HFFc6 (cell line): ENCODE data around the gene PDZD2. TPM values are rescaled to one million over a fixed set of nuclear protein-coding genes. Genes with fewer than 3 reads are reported as not detected.

Experiments
- DNase-seq: peaks from one replicate; pipeline ENCODE4 v3.0.0-alpha.2; 2018
- H3K27ac Mint-ChIP-seq: 2 replicates; pipeline ENCODE4 v1.8.0; 2020; ENCODE audit warnings: mild to moderate bottlenecking, mixed read lengths
- H3K27me3 Mint-ChIP-seq: 2 replicates; pipeline ENCODE4 v1.8.0; 2021; ENCODE audit warnings: mild to moderate bottlenecking, moderate library complexity, mixed read lengths; ENCODE audit not compliant: insufficient read depth
- H3K36me3 Mint-ChIP-seq: 2 replicates; pipeline ENCODE4 v1.8.0; 2021; ENCODE audit warnings: low read depth, mixed read lengths
- H3K4me1 Mint-ChIP-seq: 2 replicates; pipeline ENCODE4 v1.8.0; 2020; ENCODE audit warnings: low read depth, mixed read lengths
- H3K4me3 Mint-ChIP-seq: 2 replicates; pipeline ENCODE4 v1.8.0; 2020; ENCODE audit warnings: mild to moderate bottlenecking, moderate library complexity, mixed read lengths
- H3K9me3 Mint-ChIP-seq: 2 replicates; pipeline ENCODE4 v1.8.0; 2020; ENCODE audit warnings: mild to moderate bottlenecking, mixed read lengths
- CTCF ChIP-seq: fragments of 200-600 bp; sonication (generic); IDR thresholded peaks from 2 replicates; pipeline ENCODE4 v1.5.0; 2021; ENCODE audit warnings: antibody characterized with exemption, mild to moderate bottlenecking
- total RNA-seq, 6 experiments: library from RNA; stranded (reverse); fragmentation: NEBNext Ultra II Directional; extraction: Animal tissue kit (Norgen Biotek cat#: 25700); gene quantifications; 2 replicates in 1 of 6; 3 replicates in 5 of 6; pipeline ENCODE4 v1.2.3, GENCODE V29; 2021

PDZD2 gene
- total RNA-seq, 6 experiments from 2014 or later, result 0.02 to 0.12 (median 0.09) TPM

- no peaks in the 10 kb centered on the region for H3K9me3 Mint-ChIP-seq
Measured at GRCh38 chr5:31626156-31626555, 12.8 kb upstream of the PDZD2 start.

GRCh38 chr5:31626604-31627234, 12.2 kb upstream of the PDZD2 start:
- DNase-seq, result no peak
- H3K36me3 Mint-ChIP-seq, result no peaks in the 10 kb centered on the region
- H3K9me3 Mint-ChIP-seq, result no peaks in the 10 kb centered on the region
- no peaks in the 10 kb centered on the region for H3K4me1 Mint-ChIP-seq
- H3K27me3 Mint-ChIP-seq, result peaks cover 27% of the 10 kb centered on the region
- H3K27ac Mint-ChIP-seq, result no peak overlapping the region
- no peak for TF ChIP-seq CTCF
- no peak overlapping the region for H3K4me3 Mint-ChIP-seq

More at GRCh38 chr5:31626156-31626555, 12.8 kb upstream of the PDZD2 start:
- Mint-ChIP-seq H3K27me3 (peaks cover 27% of the 10 kb centered on the region), H3K4me1 (no peaks in the 10 kb centered on the region), H3K4me3 (no peak overlapping the region), H3K36me3 (no peaks in the 10 kb centered on the region), H3K27ac (no peak overlapping the region)
- TF ChIP-seq CTCF, result no peak
- DNase-seq, result no peak

- DNase-seq, result no peak
- H3K4me3 Mint-ChIP-seq, result no peak overlapping the region
- no peak for TF ChIP-seq CTCF
- no peak overlapping the region for H3K27ac Mint-ChIP-seq
- no peaks in the 10 kb centered on the region for H3K36me3 Mint-ChIP-seq
- H3K9me3 Mint-ChIP-seq, result no peaks in the 10 kb centered on the region
- no peaks in the 10 kb centered on the region for H3K4me1 Mint-ChIP-seq
- H3K27me3 Mint-ChIP-seq, result peaks cover 23% of the 10 kb centered on the region
Measured at GRCh38 chr5:31630931-31631330, 8.0 kb upstream of the PDZD2 start.

- H3K4me1 Mint-ChIP-seq, result no peaks in the 10 kb centered on the region
- no peak overlapping the region for H3K27ac Mint-ChIP-seq
- no peaks in the 10 kb centered on the region for H3K36me3 Mint-ChIP-seq
- peaks cover 18% of the 10 kb centered on the region for H3K27me3 Mint-ChIP-seq
- no peak for DNase-seq
- no peak for TF ChIP-seq CTCF
- H3K9me3 Mint-ChIP-seq, result no peaks in the 10 kb centered on the region
- no peak overlapping the region for H3K4me3 Mint-ChIP-seq
Measured at GRCh38 chr5:31632460-31632859, 6.5 kb upstream of the PDZD2 start.

- no peak overlapping the region for H3K4me3 Mint-ChIP-seq
- no peak for TF ChIP-seq CTCF
- peaks cover 23% of the 10 kb centered on the region for H3K27me3 Mint-ChIP-seq
- no peak for DNase-seq
- no peak overlapping the region for H3K27ac Mint-ChIP-seq
- H3K4me1 Mint-ChIP-seq, result peaks cover 8% of the 10 kb centered on the region; the same call in 1 of the 2 replicates
- no peaks in the 10 kb centered on the region for H3K36me3 Mint-ChIP-seq
- no peaks in the 10 kb centered on the region for H3K9me3 Mint-ChIP-seq
Measured at GRCh38 chr5:31635446-31635845, 3.5 kb upstream of the PDZD2 start.
